GM19467 (cell line): Measurements from ENCODE around the gene PNMT.

Experiments used
- ATAC-seq: cut with Tn5 transposase; IDR thresholded peaks from one replicate; pipeline ENCODE4 v1.9.1; 2021; ENCODE audit warnings: mild to moderate bottlenecking, moderate library complexity; ENCODE audit not compliant: unreplicated experiment

Gene PNMT, protein sequence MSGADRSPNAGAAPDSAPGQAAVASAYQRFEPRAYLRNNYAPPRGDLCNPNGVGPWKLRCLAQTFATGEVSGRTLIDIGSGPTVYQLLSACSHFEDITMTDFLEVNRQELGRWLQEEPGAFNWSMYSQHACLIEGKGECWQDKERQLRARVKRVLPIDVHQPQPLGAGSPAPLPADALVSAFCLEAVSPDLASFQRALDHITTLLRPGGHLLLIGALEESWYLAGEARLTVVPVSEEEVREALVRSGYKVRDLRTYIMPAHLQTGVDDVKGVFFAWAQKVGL

DNA sequence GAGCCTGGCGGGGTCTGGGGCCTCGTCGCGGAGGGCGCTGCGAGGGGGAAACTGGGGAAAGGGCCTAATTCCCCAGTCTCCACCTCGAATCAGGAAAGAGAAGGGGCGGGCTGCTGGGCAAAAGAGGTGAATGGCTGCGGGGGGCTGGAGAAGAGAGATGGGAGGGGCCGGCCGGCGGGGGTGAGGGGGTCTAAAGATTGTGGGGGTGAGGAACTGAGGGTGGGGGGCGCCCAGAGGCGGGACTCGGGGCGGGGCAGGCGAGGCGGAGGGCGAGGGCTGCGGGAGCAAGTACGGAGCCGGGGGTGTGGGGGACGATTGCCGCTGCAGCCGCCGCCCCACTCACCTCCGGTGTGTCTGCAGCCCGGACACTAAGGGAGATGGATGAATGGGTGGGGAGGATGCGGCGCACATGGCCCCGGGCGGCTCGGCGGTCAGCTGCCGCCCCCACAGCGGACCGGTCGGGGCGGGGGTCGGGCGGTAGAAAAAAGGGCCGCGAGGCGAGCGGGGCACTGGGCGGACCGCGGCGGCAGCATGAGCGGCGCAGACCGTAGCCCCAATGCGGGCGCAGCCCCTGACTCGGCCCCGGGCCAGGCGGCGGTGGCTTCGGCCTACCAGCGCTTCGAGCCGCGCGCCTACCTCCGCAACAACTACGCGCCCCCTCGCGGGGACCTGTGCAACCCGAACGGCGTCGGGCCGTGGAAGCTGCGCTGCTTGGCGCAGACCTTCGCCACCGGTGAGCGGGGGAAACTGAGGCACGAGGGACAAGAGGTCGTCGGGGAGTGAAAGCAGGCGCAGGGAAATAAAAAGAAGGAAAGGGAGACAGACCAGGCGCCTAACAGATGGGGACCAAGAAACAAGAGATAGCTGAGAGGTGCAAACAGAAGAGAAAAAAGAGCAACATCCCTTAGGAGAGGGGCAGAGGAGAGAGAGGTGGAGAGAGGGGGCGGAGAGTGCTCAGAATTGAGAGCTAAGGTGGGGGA is at the start of gene PNMT:
PNMT (plus strand) TSS at position 509 of the 980 bp plus-strand sequence; CDS start at position 532, 23 bp downstream.
- no peak for ATAC-seq

DNA sequence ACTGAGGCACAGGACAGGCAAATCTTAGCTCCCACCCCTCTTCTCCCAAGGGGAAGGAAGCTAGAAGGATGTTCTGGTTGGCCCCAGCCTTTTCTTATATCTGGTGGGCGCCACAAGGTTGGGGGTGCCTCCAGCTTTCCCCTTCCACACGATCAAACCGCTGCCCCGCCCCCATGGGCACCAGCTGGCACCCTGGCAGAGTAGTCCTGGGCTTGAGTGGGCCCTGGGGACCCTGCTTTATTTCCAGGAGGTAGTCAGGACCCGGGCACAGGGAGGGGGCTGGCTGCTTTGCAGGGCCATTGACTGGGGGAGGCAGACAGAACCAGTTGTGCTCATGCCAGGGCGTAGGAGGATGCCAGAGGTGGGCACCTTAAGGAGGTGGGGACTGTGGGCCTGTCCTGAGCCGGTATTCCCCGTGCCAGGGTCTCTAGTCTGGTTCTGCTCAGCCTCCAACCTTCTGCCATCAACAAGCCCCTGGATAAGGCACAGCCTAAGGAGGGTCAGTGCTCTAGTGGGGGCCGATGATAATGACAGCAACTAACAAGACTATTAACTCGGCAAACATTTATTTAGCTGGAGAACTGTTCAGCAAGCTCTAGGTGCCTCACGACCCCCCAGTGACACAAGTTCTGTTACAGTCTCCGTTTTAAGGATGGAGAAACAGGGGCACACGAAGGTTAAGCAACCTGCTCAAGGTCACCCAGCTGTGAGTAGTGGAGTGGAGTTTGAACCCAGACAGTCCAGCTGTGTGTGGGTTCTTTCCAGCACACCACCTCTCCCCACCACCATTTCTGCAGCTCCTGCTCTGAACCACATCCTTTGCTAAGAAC is 49.1 kb upstream of the PNMT start:
- ATAC-seq = no peak

DNA sequence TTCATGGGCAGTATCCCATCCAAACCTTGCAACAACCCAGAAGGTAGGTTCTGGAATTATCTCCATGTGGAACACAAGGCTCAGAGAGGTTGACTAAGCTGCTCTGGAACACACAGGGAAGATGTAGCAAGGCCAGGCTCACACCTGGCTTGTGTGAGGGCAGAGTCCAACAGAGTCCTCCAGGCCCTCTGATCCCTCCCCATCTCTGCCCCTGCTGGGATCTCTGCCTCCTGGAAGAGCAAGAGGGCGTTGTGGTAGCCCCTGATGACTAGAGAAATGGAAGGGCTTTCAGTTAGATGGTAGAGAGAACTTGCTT is 48.5 kb upstream of the PNMT start:
- no peak for ATAC-seq

DNA sequence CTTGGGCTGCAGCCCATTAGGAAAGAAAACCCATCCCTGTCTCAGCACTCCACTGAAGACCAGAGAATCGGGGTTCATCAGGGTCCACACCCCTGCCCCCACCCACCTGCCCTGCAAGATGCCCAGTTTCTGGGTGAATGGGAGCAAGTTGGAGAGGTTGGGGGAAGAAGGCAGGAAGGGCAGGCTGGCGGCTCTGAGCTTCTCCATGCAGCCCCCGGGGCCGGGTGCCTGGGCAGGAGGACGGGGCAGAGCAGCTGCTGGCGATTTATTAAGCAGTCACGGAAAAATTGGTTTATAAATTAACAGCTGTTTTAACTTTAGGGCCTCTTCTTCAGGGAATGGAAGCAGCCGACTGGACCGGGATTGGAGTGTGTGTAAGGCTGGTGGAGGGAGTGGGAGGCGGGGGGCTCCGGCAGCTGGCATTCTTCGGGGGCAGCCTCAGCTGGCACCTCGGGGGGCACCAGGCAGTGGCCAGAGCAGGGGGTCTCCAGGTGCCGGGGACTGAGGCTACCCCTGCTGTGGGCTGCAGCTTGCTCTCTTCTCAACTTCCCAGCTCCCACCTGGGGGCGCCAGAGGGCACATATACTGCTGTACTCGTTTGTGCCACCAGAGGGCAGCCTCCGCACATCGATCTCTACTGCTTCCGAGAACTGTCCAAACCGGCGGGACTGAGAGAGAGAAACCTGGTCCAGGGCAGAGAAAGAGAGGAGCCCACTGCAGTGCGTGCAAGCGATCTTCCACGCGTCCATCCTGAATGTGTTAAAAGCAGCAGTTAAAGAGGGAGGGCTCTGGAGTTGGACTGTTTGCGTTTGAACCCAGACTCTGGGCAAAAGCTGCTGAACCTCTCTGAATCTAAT is 46.5 kb upstream of the PNMT start:
- peak; percentile 46 for ATAC-seq

DNA sequence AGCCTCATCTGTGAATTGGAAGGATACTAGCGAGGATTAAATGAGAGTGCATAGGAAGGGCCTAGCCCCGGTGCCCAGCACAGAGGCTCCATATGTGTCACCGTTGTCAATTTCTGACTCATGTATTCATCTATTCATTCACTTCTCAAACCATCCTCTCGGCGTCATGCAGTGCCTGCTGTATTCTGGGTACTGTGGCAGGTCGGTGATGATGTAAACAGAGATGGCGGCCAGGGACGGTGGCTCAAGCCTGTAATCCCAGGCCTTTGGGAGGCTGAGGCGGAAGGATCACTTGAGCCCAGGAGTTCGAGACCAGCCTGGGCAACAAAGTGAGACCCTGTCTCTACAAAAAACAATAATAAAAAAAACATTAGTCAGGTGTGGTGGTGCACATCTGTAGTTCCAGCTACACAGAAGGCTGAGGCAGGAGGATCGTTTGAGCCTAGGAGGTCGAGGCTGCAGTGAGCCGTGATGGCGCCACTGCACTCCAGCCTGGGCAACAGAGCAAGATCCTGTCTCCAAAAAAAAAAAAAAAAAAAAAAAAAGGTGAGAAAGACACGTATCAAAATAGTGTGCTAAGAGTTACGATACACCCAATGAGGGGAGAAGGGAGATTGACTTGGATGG is 45.8 kb upstream of the PNMT start:
- peak; percentile 12 for ATAC-seq

DNA sequence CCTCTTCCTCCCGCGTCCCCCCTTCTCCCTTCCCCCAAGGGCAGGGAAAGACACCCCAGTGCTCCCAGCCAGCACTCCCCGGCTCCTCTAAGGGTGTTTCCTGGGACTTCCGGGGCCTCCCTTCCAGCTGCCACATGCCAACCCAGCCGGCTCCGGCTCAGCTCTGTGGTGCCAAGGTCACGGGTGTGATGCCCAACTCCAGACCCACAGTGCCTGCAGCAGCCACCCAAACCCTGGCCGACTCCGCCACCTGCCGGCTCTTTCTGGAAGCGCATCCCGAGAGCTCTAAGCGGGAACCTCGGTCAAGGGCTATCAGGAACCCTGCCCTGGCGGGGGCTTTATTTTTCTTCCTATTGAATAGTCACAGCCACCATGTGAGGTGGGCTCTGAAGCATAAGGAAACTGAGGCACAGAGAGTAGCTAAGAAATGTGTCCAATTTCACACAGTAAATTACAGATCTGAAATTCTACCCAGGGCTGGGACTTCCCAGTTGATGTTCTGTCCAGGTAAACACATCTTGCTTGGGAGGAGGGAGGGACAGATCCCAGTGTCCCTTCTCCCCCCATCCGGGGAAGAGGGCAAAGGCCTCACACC is 44.8 kb upstream of the PNMT start:
- ATAC-seq = peak; percentile 49

DNA sequence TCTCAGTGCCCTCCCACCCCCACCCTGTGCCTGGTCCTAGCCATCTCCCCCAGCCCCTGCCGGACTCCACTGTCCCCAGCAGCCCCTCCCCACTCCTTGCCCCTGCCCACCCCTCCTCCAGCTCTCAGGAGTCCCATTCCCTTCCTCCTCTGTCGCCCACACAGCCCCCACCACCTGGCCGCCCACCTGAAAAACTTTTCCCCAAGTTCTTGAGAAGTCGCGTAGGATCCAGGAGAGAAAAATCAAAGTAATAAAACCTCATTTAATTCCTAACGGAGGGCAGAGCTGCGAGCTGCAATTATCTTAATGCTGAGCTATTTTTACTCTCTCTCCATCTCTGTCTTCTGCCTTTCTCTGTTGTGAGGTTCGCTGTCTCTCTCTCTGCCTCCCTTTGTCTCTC is 43.9 kb upstream of the PNMT start:
- ATAC-seq = no peak

DNA sequence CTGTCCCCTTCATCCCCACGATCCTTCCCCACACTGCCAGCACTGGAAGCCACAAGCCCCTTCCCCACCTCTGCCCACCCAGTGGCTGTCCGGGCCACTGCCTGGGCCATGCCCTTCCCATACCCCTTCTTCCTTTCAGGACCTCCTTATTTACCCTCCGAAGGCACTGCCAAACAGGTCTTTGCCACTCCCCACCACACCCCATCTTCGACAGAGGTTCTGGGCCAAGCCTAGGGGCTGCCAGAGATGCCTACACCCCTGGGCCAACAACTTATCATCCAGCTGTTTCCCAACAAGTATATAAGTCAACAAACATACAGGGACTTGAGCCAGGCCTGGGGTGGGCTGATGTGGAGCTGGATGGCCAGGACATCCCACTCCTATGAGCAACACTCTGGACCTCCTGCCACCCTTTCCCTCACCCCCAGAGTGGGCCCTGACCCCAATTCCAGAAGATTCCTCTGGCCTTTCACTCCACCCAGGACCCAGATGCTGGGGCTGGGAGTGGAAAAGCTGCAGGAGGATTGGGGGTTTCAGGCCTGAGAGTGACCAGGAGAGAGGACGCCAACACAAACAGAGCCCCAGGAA is 43.0 kb upstream of the PNMT start:
- ATAC-seq = no peak

DNA sequence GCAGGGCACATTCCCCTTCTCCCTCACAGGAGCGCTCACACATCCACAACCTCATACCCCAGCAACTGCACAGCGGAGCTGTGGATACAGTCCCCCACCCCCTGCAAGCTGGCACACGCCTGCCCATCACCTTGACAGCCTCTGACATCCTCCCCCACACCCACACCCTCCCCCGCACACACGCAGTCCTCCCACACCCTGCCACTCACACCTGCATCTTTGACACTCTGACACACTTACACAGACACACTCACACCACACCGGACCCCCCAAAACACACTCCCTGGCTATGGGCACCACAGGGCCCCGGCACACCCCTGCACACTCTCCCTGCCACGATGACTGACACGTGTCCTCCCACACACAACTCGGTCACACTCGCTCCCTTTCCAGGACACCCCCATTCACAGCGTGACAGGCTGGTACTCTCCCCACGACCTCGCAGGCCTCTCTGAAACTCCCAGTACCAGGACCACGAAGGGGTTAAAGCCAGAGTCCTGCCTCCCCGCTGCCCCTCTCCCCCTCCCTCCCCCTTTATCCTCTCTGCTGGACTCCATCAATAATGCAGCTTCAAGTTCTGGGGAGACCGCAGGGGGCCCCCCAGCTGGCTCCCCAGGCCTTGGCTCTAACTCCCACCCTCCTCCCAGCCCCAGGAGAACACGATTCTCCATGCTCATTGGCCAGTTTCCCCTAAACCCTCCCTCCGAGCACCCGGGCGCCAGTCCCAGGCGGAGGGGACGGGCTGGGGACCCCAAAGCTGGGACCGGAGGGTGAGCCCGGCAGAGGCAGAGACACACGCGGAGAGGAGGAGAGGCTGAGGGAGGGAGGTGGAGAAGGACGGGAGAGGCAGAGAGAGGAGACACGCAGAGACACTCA is 41.8 kb upstream of the PNMT start, which contains the start of gene PPP1R1B:
PPP1R1B (plus strand) TSS at position 782 of the 876 bp plus-strand sequence. CDS start 441 bp downstream, outside the sequence.
- no peak for ATAC-seq

DNA sequence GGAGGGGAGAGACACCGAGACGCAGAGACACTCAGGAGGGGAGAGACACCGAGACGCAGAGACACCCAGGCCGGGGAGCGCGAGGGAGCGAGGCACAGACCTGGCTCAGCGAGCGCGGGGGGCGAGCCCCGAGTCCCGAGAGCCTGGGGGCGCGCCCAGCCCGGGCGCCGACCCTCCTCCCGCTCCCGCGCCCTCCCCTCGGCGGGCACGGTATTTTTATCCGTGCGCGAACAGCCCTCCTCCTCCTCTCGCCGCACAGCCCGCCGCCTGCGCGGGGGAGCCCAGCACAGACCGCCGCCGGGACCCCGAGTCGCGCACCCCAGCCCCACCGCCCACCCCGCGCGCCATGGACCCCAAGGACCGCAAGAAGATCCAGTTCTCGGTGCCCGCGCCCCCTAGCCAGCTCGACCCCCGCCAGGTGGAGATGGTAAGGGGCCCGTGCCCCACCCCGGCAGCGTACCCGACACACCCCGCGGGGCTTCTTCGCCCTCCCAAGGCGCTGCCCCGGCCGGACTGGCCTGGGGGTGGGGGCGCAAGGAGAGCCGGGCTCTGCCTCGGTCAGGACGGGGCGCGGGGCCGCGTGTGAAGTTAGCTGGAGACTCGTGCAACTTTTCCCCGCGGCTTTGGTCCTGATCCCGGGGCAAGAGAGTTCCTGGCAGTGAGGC is 41.1 kb upstream of the PNMT start:
- ATAC-seq = no peak

DNA sequence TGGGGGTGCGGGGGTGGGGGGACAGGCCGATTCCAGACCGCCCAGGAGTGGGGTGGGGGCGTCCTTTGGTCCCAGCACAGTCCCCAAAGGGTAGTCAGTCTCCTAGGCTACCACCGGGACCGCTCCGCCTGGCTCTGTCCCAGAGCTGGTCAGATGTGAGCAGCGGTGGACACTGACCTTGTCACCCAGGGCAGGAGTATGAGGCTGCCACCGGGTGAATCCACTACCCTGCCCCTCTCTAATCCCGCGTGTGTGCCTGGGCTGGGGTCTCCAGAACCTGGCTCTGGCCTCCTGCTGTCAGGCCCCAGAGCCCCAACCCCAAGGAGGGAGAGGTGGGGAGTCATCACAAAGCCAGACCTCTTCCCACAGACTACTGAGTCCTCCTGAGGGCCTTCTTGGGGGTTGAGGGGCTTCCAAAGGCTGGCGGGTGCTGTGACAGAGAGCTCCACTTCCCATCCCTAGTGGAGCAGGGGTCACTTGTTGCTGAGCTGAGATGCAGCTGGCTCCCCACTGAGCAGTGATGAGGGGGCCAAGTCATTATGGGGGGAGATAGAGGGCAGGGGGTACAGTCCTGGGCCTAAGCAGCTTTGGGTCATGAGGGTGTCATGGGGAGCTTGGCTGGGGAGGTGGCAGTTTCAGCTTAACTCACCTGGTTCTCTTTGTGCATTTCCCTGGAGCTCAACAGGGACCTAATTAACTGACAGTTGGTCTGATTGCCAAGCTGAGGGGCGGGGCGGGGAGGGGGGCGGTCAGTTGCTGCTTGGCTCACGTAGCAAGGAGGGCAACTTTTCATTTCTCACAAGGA is 40.3 kb upstream of the PNMT start:
- ATAC-seq = no peak

DNA sequence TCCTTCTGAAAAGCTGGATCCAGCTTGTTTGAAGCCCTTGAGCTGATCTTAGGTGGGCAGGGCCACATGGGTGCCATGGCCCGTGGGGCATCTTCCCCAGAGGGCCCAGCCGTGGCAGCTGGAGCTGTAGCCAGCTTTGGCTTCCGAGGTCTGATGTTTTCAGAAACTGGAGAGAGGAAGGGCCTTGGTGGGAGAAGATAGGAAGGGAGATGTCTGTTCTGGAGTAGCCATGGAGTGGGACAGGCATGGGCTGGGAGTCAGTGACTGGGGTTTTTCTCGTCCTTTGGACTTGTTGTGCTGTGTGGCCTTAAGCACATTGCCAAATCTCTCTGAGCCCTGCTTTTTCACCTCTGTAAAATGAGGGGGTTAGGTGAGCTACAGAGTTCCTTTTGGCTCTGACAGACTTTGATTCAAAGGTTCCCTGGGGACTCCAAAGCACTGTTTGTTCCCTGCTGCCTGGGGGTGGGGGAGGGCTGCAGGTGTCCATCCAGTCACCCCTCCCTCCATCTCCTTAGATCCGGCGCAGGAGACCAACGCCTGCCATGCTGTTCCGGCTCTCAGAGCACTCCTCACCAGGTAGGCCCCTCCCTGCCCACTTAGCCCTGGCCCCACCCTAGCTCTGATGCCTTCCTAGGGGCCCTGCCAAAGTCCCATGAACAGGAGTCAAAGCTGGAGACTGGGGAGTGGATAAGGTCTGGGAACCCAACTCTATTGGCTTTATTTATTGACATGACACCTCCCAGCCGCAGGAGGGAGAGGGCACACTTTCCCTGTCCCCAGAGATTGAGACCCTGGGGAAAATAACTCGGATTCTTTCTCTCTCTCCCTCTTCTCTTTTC is 39.4 kb upstream of the PNMT start:
- no peak for ATAC-seq

DNA sequence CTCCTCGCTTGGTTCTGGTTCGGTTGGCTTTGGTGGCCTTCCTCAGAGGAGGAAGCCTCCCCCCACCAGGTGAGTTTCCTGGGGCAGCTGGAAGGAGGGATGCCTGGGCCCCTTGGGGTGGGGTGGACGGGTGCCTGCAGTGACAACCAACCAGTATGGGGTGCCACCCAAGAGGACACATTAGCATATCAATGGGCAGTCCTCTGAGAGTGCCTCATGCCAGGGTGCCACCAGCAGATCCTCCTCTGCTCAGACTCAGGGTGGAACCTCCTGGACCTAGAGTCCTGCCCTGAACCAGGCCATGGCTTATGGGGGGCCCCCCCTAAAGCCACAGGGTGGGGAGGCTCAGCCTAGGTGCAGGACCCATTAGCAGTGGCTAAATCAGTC is 38.8 kb upstream of the PNMT start:
- ATAC-seq = no peak

DNA sequence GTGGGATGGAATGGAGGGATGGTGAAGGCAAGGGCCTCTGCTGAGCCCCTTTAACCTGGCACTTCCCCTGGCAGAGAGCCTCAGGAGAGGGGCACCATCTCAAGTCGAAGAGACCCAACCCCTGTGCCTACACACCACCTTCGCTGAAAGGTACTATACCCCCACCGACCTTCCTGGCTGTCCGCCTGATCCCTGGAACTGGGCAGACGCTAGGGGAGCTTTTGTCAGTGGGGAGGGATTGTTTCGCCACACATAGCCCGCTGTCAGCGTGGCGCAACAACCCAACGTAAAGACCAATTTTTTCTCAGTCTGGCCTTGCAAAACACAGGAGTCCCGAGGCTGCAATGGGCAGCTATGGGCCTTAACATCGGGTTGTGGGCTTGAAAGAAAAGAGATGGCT is 38.4 kb upstream of the PNMT start:
- ATAC-seq = no peak

DNA sequence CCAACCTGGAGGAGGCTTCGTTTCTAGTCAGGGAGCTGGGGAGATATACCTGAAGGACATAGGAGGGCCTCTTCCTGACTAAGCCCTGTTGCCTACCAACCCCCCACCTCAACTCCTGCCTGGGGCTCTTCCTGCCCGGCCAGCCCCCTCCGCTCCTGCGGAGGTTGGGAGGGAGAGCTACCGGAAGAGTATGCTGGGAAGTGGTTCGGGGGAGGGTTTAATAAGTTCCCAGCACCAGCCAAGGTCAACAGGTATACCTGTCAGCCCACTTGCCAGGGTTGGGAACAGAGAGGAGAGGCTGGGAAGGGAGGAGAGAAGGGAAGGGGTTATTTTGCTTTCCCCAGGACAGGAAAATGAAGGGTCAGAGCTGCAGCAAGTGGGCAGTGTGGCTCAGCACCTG is 36.9 kb upstream of the PNMT start:
- ATAC-seq = no peak
